NT2/D1 (cell line): ENCODE results near the gene PSMA6.
"Not testable (repeated sequence)": the region's sequence is repeated elsewhere in the genome, so short reads cannot be mapped to it uniquely, and the experiment has no call there.

ENCODE experiments used
- DNase-seq: peaks from one replicate; pipeline ENCODE4 v3.0.0-alpha.2; 2011; ENCODE audit warnings: low read depth, low spot score
- H3K27me3 ChIP-seq: 2 replicates; pipeline ENCODE4 v1.6.0; 2011; ENCODE audit warnings: mild to moderate bottlenecking; ENCODE audit not compliant: insufficient read length, insufficient read depth
- H3K36me3 ChIP-seq: 2 replicates; pipeline ENCODE4 v1.6.1; 2011; ENCODE audit warnings: mild to moderate bottlenecking, low read length, mixed read lengths; ENCODE audit not compliant: insufficient read depth, insufficient read length
- H3K4me1 ChIP-seq: 2 replicates; pipeline ENCODE4 v1.5.1; 2011; ENCODE audit not compliant: insufficient read depth, insufficient read length
- H3K4me3 ChIP-seq: 2 replicates; pipeline ENCODE4 v1.5.1; 2011; ENCODE audit warnings: low read depth; ENCODE audit not compliant: insufficient read length
- H3K9ac ChIP-seq: 2 replicates; pipeline ENCODE4 v1.6.0; 2011; ENCODE audit warnings: low read depth; ENCODE audit not compliant: insufficient read length
- H3K9me3 ChIP-seq: 2 replicates; pipeline ENCODE4 v1.5.1; 2011; ENCODE audit warnings: mild to moderate bottlenecking, low read length; ENCODE audit not compliant: insufficient read depth
- SUZ12 ChIP-seq: IDR thresholded peaks from 2 replicates; pipeline ENCODE4 v1.6.1; 2011; ENCODE audit not compliant: insufficient read length, insufficient read depth; ENCODE audit errors: extremely low read depth
- YY1 ChIP-seq: IDR thresholded peaks from 2 replicates; pipeline ENCODE4 v1.6.1; 2011; ENCODE audit not compliant: insufficient read length, insufficient read depth
- ZNF274 ChIP-seq: IDR thresholded peaks from 2 replicates; pipeline ENCODE4 v1.6.1; 2011; ENCODE audit warnings: mild to moderate bottlenecking, low read depth, low read length

Gene PSMA6

DNA sequence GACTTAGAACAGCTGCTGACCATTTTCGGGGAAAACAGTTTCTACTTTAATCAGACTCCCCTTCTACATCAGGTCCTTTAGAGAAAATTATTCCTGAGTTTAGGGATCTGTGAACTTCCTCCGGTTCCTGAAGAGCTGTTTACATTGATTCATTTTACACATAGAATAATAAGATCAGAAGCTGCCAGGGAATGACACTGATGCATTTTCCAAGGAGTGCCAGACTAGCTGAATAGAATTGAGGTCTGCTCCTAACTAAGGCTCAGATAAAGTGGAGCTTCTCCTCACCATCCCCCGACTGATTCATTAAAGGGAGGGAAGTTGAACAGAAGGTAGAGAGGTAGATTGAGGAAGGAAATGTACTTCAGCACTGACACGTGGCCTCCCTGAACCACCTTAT lies 41.9 kb upstream of the PSMA6 start:
- Histone ChIP-seq H3K4me1 (no peaks in the 10 kb centered on the region), H3K9me3 (no peaks in the 10 kb centered on the region), H3K4me3 (no peak overlapping the region), H3K36me3 (no peaks in the 10 kb centered on the region), H3K9ac (no peak overlapping the region), H3K27me3 (no peaks in the 10 kb centered on the region)
- DNase-seq = no peak
- TF ChIP-seq SUZ12 = no peak
- TF ChIP-seq YY1 = no peak
- TF ChIP-seq ZNF274 = no peak

DNA sequence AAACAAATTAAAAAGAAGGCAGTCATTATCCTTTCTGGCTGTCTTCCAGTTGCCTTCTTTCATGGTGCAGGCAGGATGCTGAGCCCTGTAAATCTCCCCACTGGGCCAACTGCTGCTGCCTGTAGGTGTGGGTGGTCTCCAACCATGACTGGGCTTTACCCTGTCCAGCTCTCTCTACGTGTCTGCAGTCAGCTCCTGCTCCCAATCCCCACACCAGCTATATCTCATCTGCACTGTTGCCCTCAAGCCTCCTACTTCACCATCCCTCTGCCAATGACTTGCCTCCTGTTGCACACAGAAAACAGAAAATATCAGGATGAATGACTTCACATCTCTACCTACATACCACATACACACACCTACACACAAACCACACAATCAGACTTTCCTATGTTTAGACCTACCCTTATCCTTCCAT lies 39.7 kb upstream of the PSMA6 start:
- Histone ChIP-seq H3K36me3 (no peaks in the 10 kb centered on the region), H3K4me1 (no peaks in the 10 kb centered on the region), H3K27me3 (no peaks in the 10 kb centered on the region), H3K4me3 (no peak overlapping the region), H3K9ac (no peak overlapping the region), H3K9me3 (no peaks in the 10 kb centered on the region)
- no peak for DNase-seq
- no peak for TF ChIP-seq ZNF274
- no peak for TF ChIP-seq YY1
- no peak for TF ChIP-seq SUZ12

DNA sequence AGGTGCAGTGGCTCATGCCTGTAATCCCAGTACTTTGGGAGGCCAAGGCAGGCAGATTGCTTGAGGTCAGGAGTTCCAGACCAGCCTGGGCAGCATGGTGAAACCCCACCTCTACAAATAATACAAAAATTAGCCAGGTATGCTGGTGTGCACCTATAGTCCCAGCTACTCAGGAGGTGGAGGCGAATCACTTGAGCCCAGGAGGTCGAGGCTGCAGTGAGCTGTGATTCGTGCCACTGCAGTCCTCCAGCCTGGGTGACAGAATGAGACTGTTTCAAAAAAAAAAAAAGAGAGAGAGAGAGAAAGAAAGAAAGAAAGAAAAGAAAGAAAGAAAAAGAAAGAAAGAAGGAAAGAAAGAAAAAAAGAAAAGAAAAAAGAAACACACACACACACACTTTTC lies 39.1 kb upstream of the PSMA6 start:
- not testable (repeated sequence) for H3K27me3 ChIP-seq

GRCh38 chr14:35254034-35254622 lies 38.1 kb upstream of the PSMA6 start:
- H3K27me3 ChIP-seq, H3K4me1 ChIP-seq, H3K36me3 ChIP-seq, H3K9me3 ChIP-seq, DNase-seq, H3K4me3 ChIP-seq, H3K9ac ChIP-seq: not testable (repeated sequence)

More for the DNA sequence above, 39.1 kb upstream of the PSMA6 start:
- not testable (repeated sequence) for H3K4me1 ChIP-seq, H3K36me3 ChIP-seq, DNase-seq, H3K9ac ChIP-seq, H3K9me3 ChIP-seq, H3K4me3 ChIP-seq

DNA sequence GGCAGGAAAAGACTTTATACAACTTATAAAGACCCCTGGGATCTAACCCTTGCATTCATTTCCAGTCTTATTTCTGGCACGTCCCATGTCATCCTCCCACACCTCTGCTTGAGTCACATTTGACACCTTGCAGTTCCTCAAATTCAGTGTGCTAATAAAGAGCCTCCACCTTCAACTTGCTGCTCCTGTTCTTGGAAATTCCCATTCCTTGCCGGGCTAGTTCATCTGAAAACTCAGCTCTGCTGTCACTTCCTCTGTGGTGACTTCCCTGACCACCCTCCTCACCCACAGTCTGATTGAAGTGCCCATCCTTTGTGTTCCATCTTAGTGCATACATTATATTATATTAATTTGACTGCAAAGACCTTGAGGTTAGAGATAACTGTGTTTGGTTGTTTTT lies 37.4 kb upstream of the PSMA6 start:
- no peak overlapping the region for H3K9ac ChIP-seq
- TF ChIP-seq YY1 = no peak
- no peak for TF ChIP-seq SUZ12
- TF ChIP-seq ZNF274 = no peak
- H3K9me3 ChIP-seq = no peaks in the 10 kb centered on the region
- H3K4me3 ChIP-seq = no peak overlapping the region
- no peaks in the 10 kb centered on the region for H3K4me1 ChIP-seq
- no peak for DNase-seq
- no peaks in the 10 kb centered on the region for H3K27me3 ChIP-seq
- H3K36me3 ChIP-seq = no peaks in the 10 kb centered on the region

DNA sequence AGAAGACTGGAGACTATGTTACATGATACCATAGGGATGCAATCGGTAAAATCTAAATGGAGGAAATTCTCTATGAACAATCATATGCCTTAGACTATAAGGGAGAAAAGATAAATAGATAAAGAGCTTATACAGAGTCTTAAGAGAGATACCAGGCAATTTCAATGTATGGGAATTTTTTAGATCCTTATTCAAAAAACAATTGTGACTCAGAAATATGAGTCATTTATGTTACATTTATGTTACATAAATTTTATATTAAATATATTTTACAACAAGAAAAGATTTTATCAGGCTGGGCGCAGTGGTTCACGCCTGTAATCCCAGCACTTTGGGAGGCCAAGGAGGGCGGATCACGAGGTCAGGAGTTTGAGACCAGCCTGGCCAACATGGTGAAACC lies 36.5 kb upstream of the PSMA6 start:
- DNase-seq = no peak
- H3K4me1 ChIP-seq = no peaks in the 10 kb centered on the region
- H3K9me3 ChIP-seq = peaks cover 6% of the 10 kb centered on the region
- no peaks in the 10 kb centered on the region for H3K36me3 ChIP-seq
- TF ChIP-seq YY1 (no peak), SUZ12 (no peak), ZNF274 (no peak)
- H3K4me3 ChIP-seq = no peak overlapping the region
- no peaks in the 10 kb centered on the region for H3K27me3 ChIP-seq
- no peak overlapping the region for H3K9ac ChIP-seq

GRCh38 chr14:35257809-35258208 lies 34.4 kb upstream of the PSMA6 start:
- TF ChIP-seq SUZ12 (no peak), ZNF274 (no peak), YY1 (no peak)
- Histone ChIP-seq H3K4me1 (no peaks in the 10 kb centered on the region), H3K4me3 (no peak overlapping the region)

GRCh38 chr14:35258420-35258819 lies 33.8 kb upstream of the PSMA6 start:
- TF ChIP-seq SUZ12 (no peak), YY1 (no peak)
- DNase-seq = no peak

More at GRCh38 chr14:35257809-35258208, 34.4 kb upstream of the PSMA6 start:
- H3K27me3 ChIP-seq = no peaks in the 10 kb centered on the region
- H3K9ac ChIP-seq = no peak overlapping the region
- peaks cover 9% of the 10 kb centered on the region for H3K9me3 ChIP-seq
- H3K36me3 ChIP-seq = no peaks in the 10 kb centered on the region
- DNase-seq = no peak

More at GRCh38 chr14:35258420-35258819, 33.8 kb upstream of the PSMA6 start:
- no peaks in the 10 kb centered on the region for H3K4me1 ChIP-seq
- H3K4me3 ChIP-seq = no peak overlapping the region
- H3K36me3 ChIP-seq = no peaks in the 10 kb centered on the region
- H3K9ac ChIP-seq = no peak overlapping the region
- no peaks in the 10 kb centered on the region for H3K27me3 ChIP-seq
- peaks cover 9% of the 10 kb centered on the region for H3K9me3 ChIP-seq
